Naive thymus-derived CD4-positive, alpha-beta T cell (primary cell): ENCODE data around the gene FPR3. TPM values are rescaled to one million over a fixed set of nuclear protein-coding genes. Genes with fewer than 3 reads are reported as not detected.
A peak's percentile ranks its signal among the peaks of the same experiment; 100 is the strongest.

Source experiments
- ATAC-seq: fragments of 150-1000 bp; cut with Tn5 transposase; 2 replicates; pipeline ENCODE4 v1.10.0; 2021; ENCODE audit warnings: mild to moderate bottlenecking, moderate library complexity
- CTCF ChIA-PET: fragments of 350-600 bp; sonication (Branson Sonifier 250); formaldehyde crosslinking; loops from one replicate; lab custom pipeline; 2021; ENCODE audit warnings: antibody characterized with exemption; lab: Charles Lee
- POLR2A ChIA-PET: fragments of 350-600 bp; sonication (Branson Sonifier 250); formaldehyde crosslinking; loops from one replicate; lab custom pipeline; 2021; ENCODE audit warnings: antibody characterized with exemption, inconsistent platforms; lab: Charles Lee
- DNase-seq, 9 donors: peaks; one replicate each; pipeline versions ENCODE4 v3.0.0 to v3.0.0-alpha.2; 2020 to 2022; ENCODE audit warnings: mixed read lengths in 1 of 9
- H3K27ac ChIP-seq: one replicate; pipeline ENCODE4 v1.7.0; 2013; ENCODE audit warnings: mild to moderate bottlenecking, low read depth, low read length, moderate library complexity
- H3K27me3 ChIP-seq, 2 donors: one replicate each; pipeline ENCODE4 v1.7.0; 2013; ENCODE audit warnings: low read length in 2 of 2, mild to moderate bottlenecking in 2 of 2, moderate library complexity in 2 of 2; ENCODE audit not compliant: control insufficient read depth in 2 of 2, insufficient read depth in 2 of 2
- H3K36me3 ChIP-seq, 3 experiments: 1 replicate in 2 of 3; 2 replicates in 1 of 3; pipeline ENCODE4 v1.7.0; 2013; ENCODE audit warnings: low read length in 3 of 3, mild to moderate bottlenecking in 3 of 3, moderate library complexity in 1 of 3; ENCODE audit not compliant: insufficient read depth in 3 of 3, control insufficient read depth in 2 of 3
- H3K4me1 ChIP-seq, 2 donors: one replicate each; pipeline ENCODE4 v1.7.0; 2013; ENCODE audit warnings: low read length in 2 of 2, mild to moderate bottlenecking in 2 of 2, moderate library complexity in 1 of 2; ENCODE audit not compliant: control insufficient read depth in 2 of 2, insufficient read depth in 2 of 2
- H3K4me3 ChIP-seq: 2 replicates; pipeline ENCODE4 v1.7.0; 2013; ENCODE audit warnings: mild to moderate bottlenecking, low read length
- H3K9me3 ChIP-seq, 3 experiments: 1 replicate in 2 of 3; 2 replicates in 1 of 3; pipeline ENCODE4 v1.7.0; 2013; ENCODE audit warnings: low read length in 3 of 3; ENCODE audit not compliant: control insufficient read depth in 2 of 3
- H3K27ac Mint-ChIP-seq, 9 donors: one replicate each; pipeline ENCODE4 v1.8.0; 2020 to 2022; ENCODE audit warnings: mixed read lengths in 9 of 9, mild to moderate bottlenecking in 8 of 9, moderate library complexity in 5 of 9, inconsistent platforms in 2 of 9
- H3K27me3 Mint-ChIP-seq, 5 donors: one replicate each; pipeline ENCODE4 v1.8.0; 2021 to 2022; ENCODE audit warnings: mixed read lengths in 5 of 5, mild to moderate bottlenecking in 1 of 5
- H3K36me3 Mint-ChIP-seq, 5 donors: one replicate each; pipeline ENCODE4 v1.8.0; 2020 to 2022; ENCODE audit warnings: mixed read lengths in 5 of 5, mild to moderate bottlenecking in 3 of 5, inconsistent platforms in 1 of 5
- H3K4me1 Mint-ChIP-seq, 7 donors: one replicate each; pipeline ENCODE4 v1.8.0; 2020 to 2022; ENCODE audit warnings: mixed read lengths in 7 of 7, mild to moderate bottlenecking in 3 of 7, inconsistent platforms in 1 of 7
- H3K4me3 Mint-ChIP-seq, 10 donors: one replicate each; pipeline ENCODE4 v1.8.0; 2020 to 2022; ENCODE audit warnings: mild to moderate bottlenecking in 10 of 10, mixed read lengths in 10 of 10, moderate library complexity in 6 of 10, inconsistent platforms in 2 of 10
- H3K9me3 Mint-ChIP-seq, 11 donors: one replicate each; pipeline ENCODE4 v1.8.0; 2020 to 2022; ENCODE audit warnings: mixed read lengths in 11 of 11, mild to moderate bottlenecking in 4 of 11, inconsistent platforms in 1 of 11, moderate library complexity in 1 of 11
- intact Hi-C, 2 donors: fragments of 100-400 bp; cut with micrococcal nuclease; formaldehyde crosslinking; loops; one replicate each; pipeline ENCODE4 v1.15.1; 2023
- polyA plus RNA-seq, 2 donors: library from polyadenylated mRNA; unstranded; fragments of 300-500 nt; fragmentation: Illumina TruSeq; gene quantifications; one replicate each; pipeline ENCODE4 v1.2.3, GENCODE V29; 2021
- total RNA-seq, 6 experiments: library from RNA in 5 of 6; stranded (reverse) in 5 of 6; gene quantifications; 1 replicate in 5 of 6; 2 replicates in 1 of 6; pipeline ENCODE4 v1.2.3 and lab custom pipeline; 2021 to 2026

Gene FPR3
- total and polyA plus RNA-seq, 7 experiments from 2014 or later = 0.13 to 5.1 (median 3.0) TPM; not detected in 3

DNA sequence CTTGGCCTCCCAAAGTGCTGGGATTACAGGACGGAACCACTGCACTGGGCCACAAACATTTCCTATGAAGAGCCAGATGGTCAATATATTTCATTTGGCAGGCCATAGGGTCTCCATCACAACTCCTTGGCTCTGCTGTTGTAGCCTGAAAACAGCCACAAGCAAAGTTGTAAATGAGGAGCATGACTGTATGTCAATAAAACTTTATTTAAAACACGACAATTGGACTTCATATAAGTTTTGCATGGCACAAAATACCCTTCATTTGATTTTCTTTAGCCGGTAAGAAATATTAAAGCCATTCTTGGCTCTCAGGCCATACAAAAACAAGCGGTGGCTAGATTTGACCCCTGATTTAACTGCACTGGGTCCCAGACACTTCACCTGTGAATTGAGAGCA lies 40.2 kb upstream of the FPR3 start:
- Histone ChIP-seq H3K36me3 (no peaks in the 10 kb centered on the region), H3K4me1 (no peaks in the 10 kb centered on the region), H3K27me3 (no peaks in the 10 kb centered on the region), H3K4me3 (no peak overlapping the region), H3K27ac (no peak overlapping the region), H3K9me3 (no peaks in the 10 kb centered on the region)
- H3K9me3 Mint-ChIP-seq = peaks cover 0 to 18% (median 6%) of the 10 kb centered on the region in 11 donors
- ATAC-seq (no peak), DNase-seq (no peak)
- no peak overlapping the region for H3K27ac Mint-ChIP-seq
- H3K27me3 Mint-ChIP-seq = peaks cover 0 to 20% (median 2%) of the 10 kb centered on the region in 5 donors
- H3K4me1 Mint-ChIP-seq = no peaks in the 10 kb centered on the region
- no peak overlapping the region for H3K4me3 Mint-ChIP-seq
- peaks cover 0 to 5% (median 0%) of the 10 kb centered on the region in 5 donors for H3K36me3 Mint-ChIP-seq
- intact Hi-C loops = no loop called here
- CTCF ChIA-PET = no interaction called here
- POLR2A ChIA-PET = no interaction called here

GRCh38 chr19:51755571-51755970 lies 39.4 kb upstream of the FPR3 start:
- ATAC-seq = no peak
- no peaks in the 10 kb centered on the region for H3K4me1 Mint-ChIP-seq
- H3K27ac Mint-ChIP-seq = no peak overlapping the region
- intact Hi-C loops = no loop called here
- Histone ChIP-seq H3K27me3 (no peaks in the 10 kb centered on the region), H3K4me3 (no peak overlapping the region), H3K9me3 (no peaks in the 10 kb centered on the region), H3K27ac (no peak overlapping the region), H3K4me1 (no peaks in the 10 kb centered on the region), H3K36me3 (no peaks in the 10 kb centered on the region)
- no peak for DNase-seq
- H3K36me3 Mint-ChIP-seq = peaks cover 0 to 5% (median 0%) of the 10 kb centered on the region in 5 donors
- H3K4me3 Mint-ChIP-seq = no peak overlapping the region
- CTCF ChIA-PET = no interaction called here
- peaks cover 0 to 19% (median 7%) of the 10 kb centered on the region in 11 donors for H3K9me3 Mint-ChIP-seq
- POLR2A ChIA-PET = no interaction called here
- H3K27me3 Mint-ChIP-seq = peaks cover 0 to 23% (median 4%) of the 10 kb centered on the region in 5 donors

- Histone ChIP-seq H3K4me1 (no peaks in the 10 kb centered on the region), H3K9me3 (no peaks in the 10 kb centered on the region), H3K36me3 (no peaks in the 10 kb centered on the region), H3K27ac (no peak within 1 kb of the TSS), H3K4me3 (no peak within 1 kb of the TSS), H3K27me3 (no peaks in the 10 kb centered on the region)
- H3K4me1 Mint-ChIP-seq = peaks cover 0 to 4% (median 0%) of the 10 kb centered on the region in 7 donors
- H3K36me3 Mint-ChIP-seq = peaks cover 0 to 4% (median 0%) of the 10 kb centered on the region in 5 donors
- peaks cover 0 to 35% (median 5%) of the 10 kb centered on the region in 11 donors for H3K9me3 Mint-ChIP-seq
- ATAC-seq (no peak), DNase-seq (no peak)
- peaks cover 0 to 45% (median 41%) of the 10 kb centered on the region in 5 donors for H3K27me3 Mint-ChIP-seq
- ChIA-PET CTCF (interaction anchor here (0.6 to 1.0 kb wide), 2 partner anchors 8 to 18 kb away, joined by 3 read pairs; no protein-coding TSS in a partner anchor), POLR2A (no interaction called here)
- intact Hi-C loops = no loop called here
- H3K4me3 Mint-ChIP-seq = no peak within 1 kb of the TSS
- H3K27ac Mint-ChIP-seq = peak within 1 kb of the TSS in 1 of 9 donors; percentile 76
Observed at GRCh38 chr19:51760697-51761356, 34.1 kb upstream of the FPR3 start, which contains the start of gene FPR2. FPR2 (plus strand) TSS chr19:51761180; CDS start chr19:51768659, 7,479 bp downstream.

GRCh38 chr19:51761696-51762095 lies 33.3 kb upstream of the FPR3 start:
- peaks cover 0 to 29% (median 5%) of the 10 kb centered on the region in 11 donors for H3K9me3 Mint-ChIP-seq
- H3K9me3 ChIP-seq = no peaks in the 10 kb centered on the region
- no peak overlapping the region for H3K4me3 Mint-ChIP-seq
- no peak for DNase-seq
- POLR2A ChIA-PET = no interaction called here
- H3K27ac Mint-ChIP-seq = peak overlapping the region in 1 of 9 donors; percentile 76
- H3K4me1 Mint-ChIP-seq = peaks cover 0 to 4% (median 0%) of the 10 kb centered on the region in 7 donors
- CTCF ChIA-PET = interaction anchor here (0.7 to 1.0 kb wide), 2 partner anchors 9 to 843 kb away, joined by 3 read pairs; no protein-coding TSS in a partner anchor
- H3K27ac ChIP-seq = no peak overlapping the region
- H3K27me3 ChIP-seq = no peaks in the 10 kb centered on the region
- no peak overlapping the region for H3K4me3 ChIP-seq
- peaks cover 0 to 4% (median 0%) of the 10 kb centered on the region in 5 donors for H3K36me3 Mint-ChIP-seq
- ATAC-seq = no peak
- H3K4me1 ChIP-seq = no peaks in the 10 kb centered on the region
- peaks cover 0 to 41% (median 34%) of the 10 kb centered on the region in 5 donors for H3K27me3 Mint-ChIP-seq
- intact Hi-C loops = no loop called here
- no peaks in the 10 kb centered on the region for H3K36me3 ChIP-seq

GRCh38 chr19:51765086-51765485 lies 29.9 kb upstream of the FPR3 start:
- peaks cover 0 to 22% (median 2%) of the 10 kb centered on the region in 11 donors for H3K9me3 Mint-ChIP-seq
- H3K4me3 Mint-ChIP-seq = no peak overlapping the region
- Histone ChIP-seq H3K27me3 (no peaks in the 10 kb centered on the region), H3K4me1 (no peaks in the 10 kb centered on the region), H3K9me3 (no peaks in the 10 kb centered on the region), H3K36me3 (no peaks in the 10 kb centered on the region), H3K4me3 (no peak overlapping the region), H3K27ac (no peak overlapping the region)
- H3K36me3 Mint-ChIP-seq = peaks cover 0 to 4% (median 0%) of the 10 kb centered on the region in 5 donors
- peaks cover 0 to 4% (median 0%) of the 10 kb centered on the region in 7 donors for H3K4me1 Mint-ChIP-seq
- intact Hi-C loops = no loop called here
- ChIA-PET POLR2A (no interaction called here), CTCF (no interaction called here)
- H3K27me3 Mint-ChIP-seq = peaks cover 0 to 48% (median 35%) of the 10 kb centered on the region in 5 donors
- DNase-seq (no peak), ATAC-seq (no peak)
- H3K27ac Mint-ChIP-seq = no peak overlapping the region

- POLR2A ChIA-PET = no interaction called here
- H3K27ac ChIP-seq = no peak overlapping the region
- peaks cover 0 to 4% (median 0%) of the 10 kb centered on the region in 7 donors for H3K4me1 Mint-ChIP-seq
- peaks cover 0 to 52% (median 38%) of the 10 kb centered on the region in 5 donors for H3K27me3 Mint-ChIP-seq
- H3K27me3 ChIP-seq = no peaks in the 10 kb centered on the region
- H3K36me3 ChIP-seq = no peaks in the 10 kb centered on the region
- no peak overlapping the region for H3K27ac Mint-ChIP-seq
- peaks cover 0 to 4% (median 0%) of the 10 kb centered on the region in 5 donors for H3K36me3 Mint-ChIP-seq
- peaks cover 0 to 21% (median 2%) of the 10 kb centered on the region in 11 donors for H3K9me3 Mint-ChIP-seq
- no peak overlapping the region for H3K4me3 Mint-ChIP-seq
- intact Hi-C loops = no loop called here
- H3K9me3 ChIP-seq = no peaks in the 10 kb centered on the region
- DNase-seq (no peak), ATAC-seq (no peak)
- H3K4me1 ChIP-seq = no peaks in the 10 kb centered on the region
- CTCF ChIA-PET = no interaction called here
- no peak overlapping the region for H3K4me3 ChIP-seq
Observed at GRCh38 chr19:51766461-51766860, 28.5 kb upstream of the FPR3 start.
